ENCODE data around the gene IVL. TPM values are rescaled to one million over a fixed set of nuclear protein-coding genes. Genes with fewer than 3 reads are reported as not detected.

The IVL gene
- total RNA-seq, 1 experiment from 2014 or later: not detected

DNA sequence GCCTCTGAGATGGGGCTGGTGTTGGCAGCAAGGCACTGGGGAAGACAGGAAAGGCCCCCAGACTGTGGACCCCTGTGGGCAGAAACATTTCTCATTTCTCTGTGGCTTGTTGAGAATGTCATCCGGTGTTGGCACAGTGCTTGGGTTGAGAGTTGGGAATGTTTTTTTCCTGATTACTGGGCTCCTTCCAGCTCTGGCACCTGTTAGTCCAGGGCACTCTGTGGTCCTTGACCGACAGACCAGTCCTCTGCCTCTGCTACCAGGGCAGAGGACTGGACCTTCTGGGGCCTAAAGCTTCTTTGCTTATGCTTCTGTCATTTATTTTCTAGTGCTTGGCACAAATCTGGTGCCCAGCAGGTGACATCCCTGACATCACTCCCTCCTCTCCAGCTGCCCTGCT is 33.8 kb downstream of the IVL start:
- H3K36me3 ChIP-seq (ENCODE audit: control insufficient read depth, insufficient read depth, low read length): no peaks in the 10 kb centered on the region
- H3K4me3 Mint-ChIP-seq (ENCODE audit: unreplicated experiment): no peak overlapping the region
- TF ChIP-seq CTCF (IDR thresholded peaks at IDR 0.05; ENCODE audit: insufficient read depth in 1 of 2, low read depth in 1 of 2, low read length in 1 of 2, severe bottlenecking in 1 of 2, unreplicated experiment in 1 of 2): no peak
- no peaks in the 10 kb centered on the region for H3K9me3 Mint-ChIP-seq (ENCODE audit: unreplicated experiment)
- POLR2A ChIA-PET: no interaction called here
- no peak for DNase-seq
- H3K36me3 Mint-ChIP-seq (ENCODE audit: insufficient read depth, unreplicated experiment): no peaks in the 10 kb centered on the region
- H3K4me1 Mint-ChIP-seq (ENCODE audit: low read depth, unreplicated experiment): no peaks in the 10 kb centered on the region
- no peak overlapping the region for H3K27ac Mint-ChIP-seq (ENCODE audit: unreplicated experiment)
- no peak overlapping the region for H3K4me3 ChIP-seq (ENCODE audit: low read depth, low read length)
- BruUV-seq (replicated peaks): no TSS peak
- CTCF ChIA-PET: no interaction called here
- H3K27me3 Mint-ChIP-seq (ENCODE audit: insufficient read depth, unreplicated experiment): peaks cover 8% of the 10 kb centered on the region
- no peaks in the 10 kb centered on the region for H3K4me1 ChIP-seq
- H3K9me3 ChIP-seq: no peaks in the 10 kb centered on the region
- H3K27me3 ChIP-seq (replicated peaks; ENCODE audit: control insufficient read depth, insufficient read depth, low read length): no peaks in the 10 kb centered on the region
- intact Hi-C loops (cut with micrococcal nuclease; ENCODE audit: unreplicated experiment): no loop called here

DNA sequence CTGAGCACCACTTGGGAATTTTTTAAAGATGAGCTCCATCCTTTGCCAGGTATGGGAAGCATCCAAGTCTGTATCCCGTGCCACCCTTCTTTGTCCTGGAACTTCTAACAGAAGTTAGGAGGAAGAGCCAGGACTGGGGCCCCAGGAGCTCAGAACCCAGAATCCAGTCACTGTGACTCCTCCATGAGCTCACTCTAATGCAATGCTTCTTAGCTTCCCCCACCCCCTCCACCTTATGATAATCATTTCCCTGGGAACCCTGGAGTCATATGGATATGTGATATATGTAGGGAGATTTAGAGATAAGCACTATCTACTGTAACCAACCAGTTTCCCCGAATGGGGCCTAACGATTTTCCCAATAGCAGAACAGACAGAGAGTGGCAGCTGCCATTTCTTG is 37.9 kb downstream of the IVL start:
- CTCF ChIA-PET: no interaction called here
- H3K27me3 Mint-ChIP-seq (ENCODE audit: insufficient read depth, unreplicated experiment): peaks cover 15% of the 10 kb centered on the region
- no peak overlapping the region for H3K4me3 ChIP-seq (ENCODE audit: low read depth, low read length)

GRCh38 chr1:152946651-152947256 is 38.4 kb downstream of the IVL start, which contains the start of gene SPRR5:
TSS of gene SPRR5 (plus strand) at chr1:152947206. CDS start at chr1:152948555, 1,349 bp downstream.
- Mint-ChIP-seq H3K4me1 (ENCODE audit: low read depth, unreplicated experiment) (no peaks in the 10 kb centered on the region), H3K27ac (ENCODE audit: unreplicated experiment) (no peak within 1 kb of the TSS), H3K36me3 (ENCODE audit: insufficient read depth, unreplicated experiment) (no peaks in the 10 kb centered on the region), H3K9me3 (ENCODE audit: unreplicated experiment) (no peaks in the 10 kb centered on the region), H3K27me3 (ENCODE audit: insufficient read depth, unreplicated experiment) (peaks cover 18% of the 10 kb centered on the region), H3K4me3 (ENCODE audit: unreplicated experiment) (no peak within 1 kb of the TSS)
- Histone ChIP-seq H3K4me1 (no peaks in the 10 kb centered on the region), H3K9me3 (no peaks in the 10 kb centered on the region), H3K4me3 (ENCODE audit: low read depth, low read length) (no peak within 1 kb of the TSS), H3K36me3 (ENCODE audit: control insufficient read depth, insufficient read depth, low read length) (no peaks in the 10 kb centered on the region), H3K27me3 (replicated peaks; ENCODE audit: control insufficient read depth, insufficient read depth, low read length) (no peaks in the 10 kb centered on the region)
- DNase-seq: no peak
- no TSS peak for BruUV-seq (replicated peaks)
- no peak for TF ChIP-seq CTCF (IDR thresholded peaks at IDR 0.05; ENCODE audit: insufficient read depth in 1 of 2, low read depth in 1 of 2, low read length in 1 of 2, severe bottlenecking in 1 of 2, unreplicated experiment in 1 of 2)
- intact Hi-C loops (cut with micrococcal nuclease; ENCODE audit: unreplicated experiment): no loop called here
- CTCF ChIA-PET: no interaction called here
- POLR2A ChIA-PET: no interaction called here

More for the DNA sequence above, 37.9 kb downstream of the IVL start:
- no peaks in the 10 kb centered on the region for H3K27me3 ChIP-seq (replicated peaks; ENCODE audit: control insufficient read depth, insufficient read depth, low read length)
- Mint-ChIP-seq H3K27ac (ENCODE audit: unreplicated experiment) (no peak overlapping the region), H3K9me3 (ENCODE audit: unreplicated experiment) (no peaks in the 10 kb centered on the region), H3K4me1 (ENCODE audit: low read depth, unreplicated experiment) (no peaks in the 10 kb centered on the region), H3K36me3 (ENCODE audit: insufficient read depth, unreplicated experiment) (no peaks in the 10 kb centered on the region), H3K4me3 (ENCODE audit: unreplicated experiment) (no peak overlapping the region)
- DNase-seq: no peak
- no TSS peak for BruUV-seq (replicated peaks)
- intact Hi-C loops (cut with micrococcal nuclease; ENCODE audit: unreplicated experiment): no loop called here
- POLR2A ChIA-PET: no interaction called here
- H3K9me3 ChIP-seq: no peaks in the 10 kb centered on the region
- H3K4me1 ChIP-seq: no peaks in the 10 kb centered on the region
- no peaks in the 10 kb centered on the region for H3K36me3 ChIP-seq (ENCODE audit: control insufficient read depth, insufficient read depth, low read length)
- TF ChIP-seq CTCF (IDR thresholded peaks at IDR 0.05; ENCODE audit: insufficient read depth in 1 of 2, low read depth in 1 of 2, low read length in 1 of 2, severe bottlenecking in 1 of 2, unreplicated experiment in 1 of 2): no peak

Measured in Caco-2 (cell line).